CD4-positive, alpha-beta T cell treated with Interleukin-17A for 4 hours (primary cell): ENCODE data around the gene PNPLA6.

Experiments
- DNase-seq: peaks from one replicate; pipeline ENCODE4 v3.0.0-alpha.2; 2020; ENCODE audit warnings: mixed read lengths

PNPLA6 gene

GRCh38 chr19:7516333-7516732 lies 19.2 kb upstream of the PNPLA6 start:
- no peak for DNase-seq

GRCh38 chr19:7516878-7517277 lies 18.6 kb upstream of the PNPLA6 start:
- DNase-seq, result no peak

GRCh38 chr19:7519361-7520130 lies 16.0 kb upstream of the PNPLA6 start:
- DNase-seq, result no peak

- DNase-seq, result no peak
Measured at GRCh38 chr19:7520131-7521051, 15.1 kb upstream of the PNPLA6 start.

GRCh38 chr19:7521551-7522071 lies 13.9 kb upstream of the PNPLA6 start:
- DNase-seq, result no peak

GRCh38 chr19:7522072-7522922 lies 13.2 kb upstream of the PNPLA6 start, which contains the start of gene MCOLN1:
TSS of gene MCOLN1 (plus strand) at chr19:7522624. CDS start at chr19:7522751, 127 bp downstream.
- DNase-seq, result peak; percentile 100

- DNase-seq, result no peak
Measured at GRCh38 chr19:7522923-7523667, 12.4 kb upstream of the PNPLA6 start.

GRCh38 chr19:7524523-7524922 lies 11.0 kb upstream of the PNPLA6 start:
- DNase-seq, result no peak

GRCh38 chr19:7524992-7525739 lies 10.4 kb upstream of the PNPLA6 start:
- DNase-seq, result no peak

- DNase-seq, result no peak
Measured at GRCh38 chr19:7526059-7526929, 9.2 kb upstream of the PNPLA6 start.

GRCh38 chr19:7527516-7528191 lies 7.9 kb upstream of the PNPLA6 start:
- DNase-seq, result no peak

GRCh38 chr19:7528192-7528519 lies 7.4 kb upstream of the PNPLA6 start:
- no peak for DNase-seq

- no peak for DNase-seq
Measured at GRCh38 chr19:7528522-7529245, 6.8 kb upstream of the PNPLA6 start.

GRCh38 chr19:7529246-7529600 lies 6.3 kb upstream of the PNPLA6 start:
- DNase-seq, result no peak

- no peak for DNase-seq
Measured at GRCh38 chr19:7529610-7530490, 5.7 kb upstream of the PNPLA6 start.

GRCh38 chr19:7533281-7533885 lies 2.1 kb upstream of the PNPLA6 start:
- DNase-seq, result no peak

- DNase-seq, result peak; percentile 89
Measured at GRCh38 chr19:7533925-7534480, 1.5 kb upstream of the PNPLA6 start.
